Loucy (cell line): ENCODE data around the gene CD101.

Source experiments
- CTCF ChIP-seq: fragments of 200-600 bp; sonication (generic); conservative IDR thresholded peaks from 2 replicates; pipeline ENCODE4 v1.5.1; 2014; ENCODE audit warnings: mild to moderate bottlenecking, antibody characterized with exemption, low read length
- EZH2phosphoT487 ChIP-seq: fragments of 200-600 bp; IDR thresholded peaks from 2 replicates; pipeline ENCODE4 v1.6.1; 2018; ENCODE audit warnings: antibody characterized with exemption, mild to moderate bottlenecking, moderate library complexity, borderline replicate concordance

GRCh38 chr1:117003223-117003875, 1.8 kb downstream of the CD101 start:
- no peak for TF ChIP-seq CTCF
- TF ChIP-seq EZH2phosphoT487: no peak
